Small intestine (tissue), 7 donors: ENCODE results near the gene STRADB. TPM values are rescaled to one million over a fixed set of nuclear protein-coding genes. Genes with fewer than 3 reads are reported as not detected.
A peak's percentile ranks its signal among the peaks of the same experiment; 100 is the strongest.

ENCODE experiments used
- DNase-seq, 2 donors: peaks; one replicate each; pipeline versions ENCODE4 v3.0.0 to v3.0.0-alpha.2; 2013
- FAIRE-seq: peaks from 2 replicates; lab custom pipeline; 2012; peaks lifted over from hg19 to GRCh38; lab: Jason Lieb, UNC
- H3K27ac ChIP-seq, 3 donors: one replicate each; pipeline ENCODE4 v1.5.1; 2013; ENCODE audit warnings: low read length in 2 of 3, mild to moderate bottlenecking in 2 of 3, control low read depth in 1 of 3, inconsistent platforms in 1 of 3, low read depth in 1 of 3, moderate library complexity in 1 of 3
- H3K27me3 ChIP-seq, 3 donors: one replicate each; pipeline ENCODE4 v1.6.1; 2013; ENCODE audit warnings: low read length in 3 of 3, inconsistent platforms in 1 of 3; ENCODE audit not compliant: control insufficient read depth in 3 of 3, insufficient read depth in 3 of 3
- H3K36me3 ChIP-seq, 3 donors: one replicate each; pipeline ENCODE4 v1.6.1; 2013; ENCODE audit warnings: low read length in 3 of 3, inconsistent platforms in 1 of 3, low read depth in 1 of 3, mild to moderate bottlenecking in 1 of 3, moderate library complexity in 1 of 3; ENCODE audit not compliant: control insufficient read depth in 3 of 3, insufficient read depth in 2 of 3
- H3K4me1 ChIP-seq, 3 donors: one replicate each; pipeline ENCODE4 v1.6.1; 2013; ENCODE audit warnings: low read length in 2 of 3, inconsistent platforms in 1 of 3, low read depth in 1 of 3, mild to moderate bottlenecking in 1 of 3, moderate library complexity in 1 of 3; ENCODE audit not compliant: control insufficient read depth in 3 of 3, insufficient read depth in 2 of 3
- H3K4me3 ChIP-seq, 3 donors: one replicate each; pipeline ENCODE4 v1.5.1; 2013; ENCODE audit warnings: low read length in 3 of 3, control low read depth in 1 of 3, inconsistent platforms in 1 of 3, low read depth in 1 of 3, mild to moderate bottlenecking in 1 of 3, moderate library complexity in 1 of 3
- H3K9me3 ChIP-seq, 2 donors: one replicate each; pipeline ENCODE4 v1.6.1; 2013; ENCODE audit warnings: low read depth in 1 of 2, low read length in 1 of 2; ENCODE audit not compliant: control insufficient read depth in 2 of 2, insufficient read depth in 1 of 2
- WGBS, 3 donors: extraction: QIAGEN DNeasy Blood & Tissue Kit; methylation state at CpG; one replicate each; pipeline ENCODE4 v1.1.7; 2013; 5-methylcytosine and 5-hydroxymethylcytosine counted together
- polyA plus RNA-seq, 4 donors: library from polyadenylated mRNA; stranded (reverse) in 3 of 4; unstranded in 1 of 4; fragments of 200-250 nt in 3 of 4; fragments of 120-200 nt in 1 of 4; gene quantifications; one replicate each; pipeline versions ENCODE4 v1.2.1 to v1.2.3, GENCODE V29; 2013
- donor health status: healthy with polysubstance abuse.
- donor health status: control.
- donor health status: control.
- donor health status: Bipolar disorder and iron deficiency.
- donor health status: healthy.

The STRADB gene
- polyA plus RNA-seq, 4 donors = 30.3 to 160 (median 97.6) TPM

- no peak for FAIRE-seq
- H3K9me3 ChIP-seq = no peaks in the 10 kb centered on the region
- no peaks in the 10 kb centered on the region for H3K36me3 ChIP-seq
- no peaks in the 10 kb centered on the region for H3K27me3 ChIP-seq
- peak; percentile 47 to 64 for DNase-seq
- H3K4me3 ChIP-seq = no peak overlapping the region
- peaks cover 3 to 23% (median 6%) of the 10 kb centered on the region in 3 donors for H3K4me1 ChIP-seq
- 35 to 68% (median 56%) methylated on average over 4 of the region's 4 CpGs for WGBS, 3 donors
- H3K27ac ChIP-seq = peak overlapping the region in 1 of 3 donors; percentile 39
Observed at GRCh38 chr2:201448701-201449100, 2.8 kb upstream of the STRADB start.

GRCh38 chr2:201450954-201451291 is 617 bp upstream of the STRADB start:
- no peak for FAIRE-seq
- WGBS, 3 donors = 0% methylated on average over 20 of the region's 20 CpGs
- peak overlapping the region; percentile 62 to 92 (median 87) for H3K27ac ChIP-seq
- DNase-seq = no peak
- no peaks in the 10 kb centered on the region for H3K27me3 ChIP-seq
- H3K4me3 ChIP-seq = peak overlapping the region; percentile 79 to 93 (median 83)
- H3K36me3 ChIP-seq = no peaks in the 10 kb centered on the region
- H3K4me1 ChIP-seq = peaks cover 3 to 24% (median 6%) of the 10 kb centered on the region in 3 donors
- no peaks in the 10 kb centered on the region for H3K9me3 ChIP-seq

- DNase-seq (peak; percentile 66), FAIRE-seq (no peak)
- peaks cover 6 to 24% (median 7%) of the 10 kb centered on the region in 3 donors for H3K4me1 ChIP-seq
- H3K9me3 ChIP-seq = no peaks in the 10 kb centered on the region
- 3 to 9% (median 9%) methylated on average over 43 to 49 of the region's 49 CpGs for WGBS, 3 donors
- H3K27me3 ChIP-seq = no peaks in the 10 kb centered on the region
- peak overlapping the region; percentile 63 to 93 (median 83) for H3K4me3 ChIP-seq
- peak overlapping the region; percentile 87 to 92 (median 92) for H3K27ac ChIP-seq
- H3K36me3 ChIP-seq = no peaks in the 10 kb centered on the region
Observed at GRCh38 chr2:201452058-201452921, 750 bp downstream of the STRADB start.

- H3K9me3 ChIP-seq = no peaks in the 10 kb centered on the region
- H3K4me1 ChIP-seq = peaks cover 0 to 17% (median 5%) of the 10 kb centered on the region in 3 donors
- FAIRE-seq (no peak), DNase-seq (peak in 1 of 2 donors; percentile 25)
- no peaks in the 10 kb centered on the region for H3K27me3 ChIP-seq
- H3K4me3 ChIP-seq = peak overlapping the region in 2 of 3 donors; percentile 63 to 93
- H3K27ac ChIP-seq = peak overlapping the region in 1 of 3 donors; percentile 70
- no peaks in the 10 kb centered on the region for H3K36me3 ChIP-seq
- 22 to 61% (median 45%) methylated on average over 6 of the region's 6 CpGs for WGBS, 3 donors
Observed at GRCh38 chr2:201452922-201453643, 1.5 kb downstream of the STRADB start.

DNA sequence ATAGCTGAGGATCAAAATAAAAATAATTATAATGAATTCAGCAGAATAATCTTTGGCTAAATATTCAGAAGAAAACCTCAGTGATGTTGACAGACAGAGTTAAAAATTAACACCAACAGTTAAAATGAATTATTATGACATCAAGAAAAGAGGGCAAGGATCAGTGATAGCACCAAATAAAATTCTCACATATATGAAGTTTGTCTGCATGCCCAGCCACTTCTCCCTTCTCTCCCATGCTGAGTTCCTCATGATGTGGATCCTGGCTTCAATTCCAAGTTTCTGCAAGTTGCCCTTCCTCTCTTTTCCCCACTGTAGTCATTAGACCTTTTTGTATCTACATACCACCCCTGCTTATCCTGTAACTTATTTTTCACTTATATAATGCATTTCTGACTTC is 6.8 kb downstream of the STRADB start:
- Histone ChIP-seq H3K4me3 (no peak overlapping the region), H3K4me1 (peaks cover 0 to 8% (median 8%) of the 10 kb centered on the region in 3 donors), H3K27ac (no peak overlapping the region), H3K27me3 (no peaks in the 10 kb centered on the region), H3K36me3 (peaks cover 2 to 9% (median 5%) of the 10 kb centered on the region in 3 donors), H3K9me3 (no peaks in the 10 kb centered on the region)
- peak; percentile 42 to 54 for DNase-seq
- peak; percentile 36 for FAIRE-seq

DNA sequence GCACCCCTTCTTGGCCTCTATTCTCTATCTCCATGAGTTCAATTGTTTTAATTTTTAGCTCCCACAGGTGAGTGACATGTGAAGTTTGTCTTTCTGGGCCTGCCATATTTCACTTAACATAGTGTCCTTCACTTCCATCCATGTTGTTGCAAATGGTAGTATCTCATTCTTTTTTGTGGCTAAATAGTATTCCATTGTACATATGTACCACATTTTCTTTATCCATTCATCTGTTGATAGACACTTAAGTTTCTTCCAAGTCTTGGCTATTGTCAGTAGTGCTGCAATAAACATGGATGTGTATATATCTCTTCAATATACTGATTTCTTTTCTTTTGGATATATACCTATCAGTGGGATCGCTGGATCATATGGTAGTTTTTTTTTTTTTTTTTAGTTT is 9.0 kb downstream of the STRADB start:
- no peak overlapping the region for H3K27ac ChIP-seq
- DNase-seq (no peak), FAIRE-seq (no peak)
- peaks cover 2 to 19% (median 9%) of the 10 kb centered on the region in 3 donors for H3K36me3 ChIP-seq
- no peaks in the 10 kb centered on the region for H3K9me3 ChIP-seq
- no peaks in the 10 kb centered on the region for H3K27me3 ChIP-seq
- H3K4me1 ChIP-seq = peaks cover 0 to 18% (median 18%) of the 10 kb centered on the region in 3 donors
- H3K4me3 ChIP-seq = no peak overlapping the region
- 97 to 100% (median 100%) methylated on average over 1 of the region's 1 CpG for WGBS, 3 donors

DNA sequence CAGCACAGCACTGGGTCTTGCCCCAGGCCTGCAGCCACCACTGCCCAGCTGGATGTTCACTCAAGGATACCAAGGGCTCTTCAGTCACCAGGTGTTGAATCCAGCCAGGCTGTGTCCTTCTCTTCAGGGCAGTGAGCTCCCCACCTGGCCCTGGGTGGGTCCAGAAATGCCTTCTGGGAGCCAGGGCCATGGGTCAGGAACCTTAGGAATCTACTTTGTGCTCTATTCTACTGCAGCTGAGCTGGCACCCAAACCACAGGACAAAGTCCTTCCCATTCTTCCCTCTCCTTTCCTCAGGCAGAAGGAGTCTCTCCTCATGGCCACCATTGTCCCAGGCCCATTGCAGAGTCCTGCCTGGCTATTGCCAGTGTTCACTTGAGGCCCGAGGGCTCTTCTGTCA is 13.0 kb downstream of the STRADB start:
- FAIRE-seq (no peak), DNase-seq (peak in 1 of 2 donors; percentile 63)
- Histone ChIP-seq H3K27me3 (no peaks in the 10 kb centered on the region), H3K9me3 (no peaks in the 10 kb centered on the region), H3K4me3 (no peak overlapping the region), H3K36me3 (peaks cover 0 to 20% (median 11%) of the 10 kb centered on the region in 3 donors), H3K4me1 (peaks cover 0 to 25% (median 13%) of the 10 kb centered on the region in 3 donors), H3K27ac (peak overlapping the region in 1 of 3 donors; percentile 59)
- 92 to 100% (median 93%) methylated on average over 1 of the region's 1 CpG for WGBS, 3 donors

DNA sequence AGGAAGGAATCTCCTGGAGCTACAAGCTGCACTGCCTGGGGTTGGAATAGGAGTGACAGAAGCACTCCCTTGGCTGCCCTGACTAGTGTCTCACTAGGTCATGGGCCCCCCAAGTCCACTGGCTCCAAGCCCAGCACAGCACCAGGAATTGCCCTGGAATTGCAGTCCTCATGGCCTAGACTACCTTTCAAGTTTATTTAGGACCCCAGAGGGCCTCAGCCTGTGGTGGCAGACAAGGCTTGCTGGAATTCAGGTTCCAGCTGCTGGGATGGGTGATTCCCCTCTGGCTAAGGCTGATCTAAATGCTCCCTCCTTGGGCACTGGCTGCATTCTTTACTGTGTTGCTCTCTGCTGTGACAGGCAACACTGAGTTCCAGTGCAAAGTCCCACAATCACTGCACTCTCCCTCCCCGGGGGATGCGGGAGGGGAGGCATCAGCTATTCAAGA is 14.0 kb downstream of the STRADB start:
- Histone ChIP-seq H3K36me3 (peaks cover 2 to 20% (median 13%) of the 10 kb centered on the region in 3 donors), H3K4me1 (peaks cover 0 to 25% (median 13%) of the 10 kb centered on the region in 3 donors), H3K9me3 (no peaks in the 10 kb centered on the region), H3K27me3 (no peaks in the 10 kb centered on the region), H3K27ac (peak overlapping the region in 2 of 3 donors; percentile 59 to 62), H3K4me3 (no peak overlapping the region)
- FAIRE-seq (no peak), DNase-seq (peak; percentile 43 to 72)
- 59 to 84% (median 72%) methylated on average over 2 of the region's 2 CpGs for WGBS, 3 donors
